Measurements from ENCODE around the gene CLINT1. TPM values are rescaled to one million over a fixed set of nuclear protein-coding genes. Genes with fewer than 3 reads are reported as not detected.
A peak's percentile ranks its signal among the peaks of the same experiment; 100 is the strongest.

Gene CLINT1
- polyA plus RNA-seq, 4 donors = 37.3 to 145 (median 67.7) TPM

GRCh38 chr5:157741131-157741530 lies 117.8 kb downstream of the CLINT1 start:
- FAIRE-seq = no peak
- no peak overlapping the region for H3K4me3 ChIP-seq (ENCODE audit: low read depth in 1 of 3, low read length in 3 of 3)
- H3K9me3 ChIP-seq (ENCODE audit: control insufficient read depth in 2 of 2, insufficient read depth in 1 of 2, low read depth in 1 of 2, low read length in 1 of 2) = no peaks in the 10 kb centered on the region
- peaks cover 2 to 19% (median 5%) of the 10 kb centered on the region in 3 donors for H3K36me3 ChIP-seq (ENCODE audit: control insufficient read depth in 3 of 3, insufficient read depth in 2 of 3, low read depth in 1 of 3, low read length in 3 of 3)
- H3K27ac ChIP-seq (ENCODE audit: low read depth in 1 of 3, low read length in 2 of 3) = no peak overlapping the region
- peaks cover 0 to 9% (median 0%) of the 10 kb centered on the region in 3 donors for H3K4me1 ChIP-seq (ENCODE audit: control insufficient read depth in 3 of 3, insufficient read depth in 2 of 3, low read depth in 1 of 3, low read length in 2 of 3)
- 73 to 86% (median 81%) methylated on average over 4 of the region's 4 CpGs for WGBS, 3 donors
- H3K27me3 ChIP-seq (ENCODE audit: control insufficient read depth in 3 of 3, insufficient read depth in 3 of 3, low read length in 3 of 3) = no peaks in the 10 kb centered on the region
- DNase-seq = no peak

- Histone ChIP-seq H3K4me3 (ENCODE audit: low read depth in 1 of 3, low read length in 3 of 3) (no peak overlapping the region), H3K27me3 (ENCODE audit: control insufficient read depth in 3 of 3, insufficient read depth in 3 of 3, low read length in 3 of 3) (no peaks in the 10 kb centered on the region), H3K9me3 (ENCODE audit: control insufficient read depth in 2 of 2, insufficient read depth in 1 of 2, low read depth in 1 of 2, low read length in 1 of 2) (no peaks in the 10 kb centered on the region), H3K36me3 (ENCODE audit: control insufficient read depth in 3 of 3, insufficient read depth in 2 of 3, low read depth in 1 of 3, low read length in 3 of 3) (peaks cover 2 to 21% (median 5%) of the 10 kb centered on the region in 3 donors), H3K4me1 (ENCODE audit: control insufficient read depth in 3 of 3, insufficient read depth in 2 of 3, low read depth in 1 of 3, low read length in 2 of 3) (peaks cover 0 to 9% (median 0%) of the 10 kb centered on the region in 3 donors), H3K27ac (ENCODE audit: low read depth in 1 of 3, low read length in 2 of 3) (no peak overlapping the region)
- WGBS, 3 donors = 49 to 50% (median 49%) methylated on average over 3 of the region's 3 CpGs
- DNase-seq = peak; percentile 26 to 46
- no peak for FAIRE-seq
Measured at GRCh38 chr5:157740229-157740610, 118.7 kb downstream of the CLINT1 start.

- no peaks in the 10 kb centered on the region for H3K27me3 ChIP-seq (ENCODE audit: control insufficient read depth in 3 of 3, insufficient read depth in 3 of 3, low read length in 3 of 3)
- no peaks in the 10 kb centered on the region for H3K9me3 ChIP-seq (ENCODE audit: control insufficient read depth in 2 of 2, insufficient read depth in 1 of 2, low read depth in 1 of 2, low read length in 1 of 2)
- H3K27ac ChIP-seq (ENCODE audit: low read depth in 1 of 3, low read length in 2 of 3) = no peak overlapping the region
- DNase-seq (no peak), FAIRE-seq (no peak)
- WGBS, 3 donors = 84 to 87% (median 86%) methylated on average over 12 of the region's 12 CpGs
- peaks cover 0 to 4% (median 0%) of the 10 kb centered on the region in 3 donors for H3K4me1 ChIP-seq (ENCODE audit: control insufficient read depth in 3 of 3, insufficient read depth in 2 of 3, low read depth in 1 of 3, low read length in 2 of 3)
- H3K4me3 ChIP-seq (ENCODE audit: low read depth in 1 of 3, low read length in 3 of 3) = no peak overlapping the region
- H3K36me3 ChIP-seq (ENCODE audit: control insufficient read depth in 3 of 3, insufficient read depth in 2 of 3, low read depth in 1 of 3, low read length in 3 of 3) = peaks cover 2 to 26% (median 5%) of the 10 kb centered on the region in 3 donors
Measured at GRCh38 chr5:157739388-157740228, 119.3 kb downstream of the CLINT1 start.

- DNase-seq = no peak
- peaks cover 0 to 3% (median 0%) of the 10 kb centered on the region in 3 donors for H3K4me1 ChIP-seq (ENCODE audit: control insufficient read depth in 3 of 3, insufficient read depth in 2 of 3, low read depth in 1 of 3, low read length in 2 of 3)
- FAIRE-seq = no peak
- H3K4me3 ChIP-seq (ENCODE audit: low read depth in 1 of 3, low read length in 3 of 3) = no peak overlapping the region
- WGBS, 3 donors = 85 to 90% (median 89%) methylated on average over 6 of the region's 6 CpGs
- H3K27me3 ChIP-seq (ENCODE audit: control insufficient read depth in 3 of 3, insufficient read depth in 3 of 3, low read length in 3 of 3) = no peaks in the 10 kb centered on the region
- H3K9me3 ChIP-seq (ENCODE audit: control insufficient read depth in 2 of 2, insufficient read depth in 1 of 2, low read depth in 1 of 2, low read length in 1 of 2) = no peaks in the 10 kb centered on the region
- H3K36me3 ChIP-seq (ENCODE audit: control insufficient read depth in 3 of 3, insufficient read depth in 2 of 3, low read depth in 1 of 3, low read length in 3 of 3) = peaks cover 5 to 38% (median 5%) of the 10 kb centered on the region in 3 donors
- H3K27ac ChIP-seq (ENCODE audit: low read depth in 1 of 3, low read length in 2 of 3) = no peak overlapping the region
Measured at GRCh38 chr5:157735991-157736390, 123.0 kb downstream of the CLINT1 start.

Other genes with a start within 250 kb of the CLINT1 start
- gene SOX30, start 206.7 kb downstream of the CLINT1 start, polyA plus RNA-seq = under 1 TPM in 3 of 4 donors, not detected in 1; 0.15 to 0.96 (median 0.22) TPM
- 1 to 10 TPM in 1 of 4 donors, under 1 TPM in 1, not detected in 2; 0.22 to 1.2 TPM for gene C5orf52, start 187.6 kb downstream of the CLINT1 start, polyA plus RNA-seq
- gene THG1L, start 127.7 kb downstream of the CLINT1 start, polyA plus RNA-seq = 10 to 100 TPM in 3 of 4 donors, 1 to 10 TPM in 1; 6.0 to 29.6 (median 14.7) TPM
- gene LSM11, start 115.4 kb downstream of the CLINT1 start, polyA plus RNA-seq = 1 to 10 TPM; 1.4 to 7.5 (median 2.1) TPM

All from small intestine (tissue), 7 donors.